ENCODE results near the gene ZPBP2. TPM values are rescaled to one million over a fixed set of nuclear protein-coding genes. Genes with fewer than 3 reads are reported as not detected.

Gene ZPBP2
- total RNA-seq, 1 experiment from 2014 or later: not detected

DNA sequence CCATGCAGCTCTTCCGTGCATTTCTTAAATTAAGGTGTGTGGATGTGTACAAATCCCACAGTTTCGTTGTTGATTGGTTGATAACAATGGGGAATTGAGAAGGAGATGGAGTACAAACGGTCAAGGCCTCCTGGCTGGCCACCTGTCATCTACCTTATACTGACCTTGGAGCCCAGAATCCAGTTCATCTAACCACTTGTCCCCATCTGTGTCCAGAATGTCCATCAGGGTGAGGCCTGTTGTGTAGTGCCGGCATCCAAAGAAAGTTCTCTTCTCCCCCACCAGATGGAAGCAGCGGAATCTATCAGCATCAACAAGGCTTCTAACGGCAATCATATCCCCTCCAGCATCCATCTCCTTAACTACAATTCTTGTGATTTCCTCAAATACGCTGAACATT is 48.9 kb downstream of the ZPBP2 start:
- ATAC-seq: no peak
- intact Hi-C loops (cut with micrococcal nuclease): no loop called here
- no peak for DNase-seq
- ChIA-PET CTCF (no interaction called here), POLR2A (ENCODE audit: unreplicated experiment) (no interaction called here)
- BruUV-seq (replicated peaks): no TSS peak
- Histone ChIP-seq H3K27me3 (ENCODE audit: low read length) (no peaks in the 10 kb centered on the region), H3K9me2 (replicated peaks; ENCODE audit: low read length) (no peaks in the 10 kb centered on the region), H2AFZ (ENCODE audit: low read length) (no peak overlapping the region), H3K4me1 (ENCODE audit: insufficient read depth, low read length) (no peaks in the 10 kb centered on the region), H3F3A (ENCODE audit: low read length, unreplicated experiment) (no peaks in the 10 kb centered on the region), H3K4me2 (ENCODE audit: low read length) (no peak overlapping the region), H3K9me3 (ENCODE audit: low read length) (no peaks in the 10 kb centered on the region), H3K27ac (ENCODE audit: low read length) (no peak overlapping the region), H3K36me3 (ENCODE audit: low read depth, low read length) (no peaks in the 10 kb centered on the region), H4K20me1 (ENCODE audit: low read length) (no peaks in the 10 kb centered on the region), H3K79me2 (ENCODE audit: low read length) (no peaks in the 10 kb centered on the region), H3K9ac (ENCODE audit: low read length) (no peak overlapping the region), H3K4me3 (ENCODE audit: low read length) (no peak overlapping the region)
- TF ChIP-seq EZH2 (IDR thresholded peaks at IDR 0.05; ENCODE audit: low read length, unreplicated experiment) (no peak), EZH2phosphoT487 (IDR thresholded peaks at IDR 0.05; ENCODE audit: borderline replicate concordance, low read length) (no peak), CTCF (conservative IDR thresholded peaks at IDR 0.05; ENCODE audit: low read depth, low read length) (peak; percentile 30; the same call in 1 of the 2 replicates)

DNA sequence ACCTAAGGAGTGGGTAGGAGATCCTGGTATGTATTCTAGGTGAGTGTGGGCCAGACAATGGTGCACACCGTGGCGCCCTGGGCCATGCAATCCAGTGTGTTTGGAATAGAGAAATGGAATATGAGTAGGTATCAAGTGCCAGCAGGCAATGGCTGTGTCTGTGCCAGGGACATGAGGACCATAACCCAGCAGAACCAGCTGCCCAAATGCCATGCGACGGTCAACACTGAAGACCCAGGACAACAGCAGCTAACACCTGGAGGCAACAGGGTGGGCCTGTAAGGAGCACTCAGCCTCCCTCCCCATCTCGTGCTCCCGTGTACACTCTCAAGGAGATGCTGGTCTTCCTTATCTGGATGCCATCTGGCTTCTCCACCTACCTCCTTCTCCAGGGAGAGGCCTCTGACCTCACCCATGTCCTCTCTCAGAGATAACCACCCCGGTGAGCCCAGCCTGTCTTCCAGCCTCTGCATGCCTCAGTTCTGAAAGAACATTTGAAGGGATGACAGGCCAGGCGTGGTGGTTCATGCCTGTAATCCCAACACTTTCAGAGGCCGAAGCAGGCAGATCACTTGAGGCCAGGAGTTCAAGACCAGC is 51.2 kb downstream of the ZPBP2 start:
- DNase-seq: no peak
- Histone ChIP-seq H3K79me2 (ENCODE audit: low read length) (no peaks in the 10 kb centered on the region), H3K9me2 (replicated peaks; ENCODE audit: low read length) (no peaks in the 10 kb centered on the region), H3K27me3 (ENCODE audit: low read length) (no peaks in the 10 kb centered on the region), H3K36me3 (ENCODE audit: low read depth, low read length) (no peaks in the 10 kb centered on the region; the same call in 1 of the 2 replicates), H3K4me2 (ENCODE audit: low read length) (no peak overlapping the region), H3K9ac (ENCODE audit: low read length) (no peak overlapping the region), H3K4me3 (ENCODE audit: low read length) (no peak overlapping the region), H3K9me3 (ENCODE audit: low read length) (no peaks in the 10 kb centered on the region), H4K20me1 (ENCODE audit: low read length) (no peaks in the 10 kb centered on the region), H3F3A (ENCODE audit: low read length, unreplicated experiment) (no peaks in the 10 kb centered on the region), H2AFZ (ENCODE audit: low read length) (no peak overlapping the region), H3K27ac (ENCODE audit: low read length) (no peak overlapping the region), H3K4me1 (ENCODE audit: insufficient read depth, low read length) (peaks cover 4% of the 10 kb centered on the region)
- CTCF ChIA-PET: no interaction called here
- POLR2A ChIA-PET (ENCODE audit: unreplicated experiment): no interaction called here
- intact Hi-C loops (cut with micrococcal nuclease): no loop called here
- TF ChIP-seq EZH2phosphoT487 (IDR thresholded peaks at IDR 0.05; ENCODE audit: borderline replicate concordance, low read length) (no peak), EZH2 (IDR thresholded peaks at IDR 0.05; ENCODE audit: low read length, unreplicated experiment) (no peak), CTCF (conservative IDR thresholded peaks at IDR 0.05; ENCODE audit: low read depth, low read length) (no peak)
- no TSS peak for BruUV-seq (replicated peaks)
- ATAC-seq: no peak
